Naive B cell (primary cell): ENCODE results near the gene LAMA5. TPM values are rescaled to one million over a fixed set of nuclear protein-coding genes. Genes with fewer than 3 reads are reported as not detected.
A peak's percentile ranks its signal among the peaks of the same experiment; 100 is the strongest.

Experiments used
- ATAC-seq, 2 donors: fragments of 150-1000 bp; cut with Tn5 transposase; 2 replicates each; pipeline ENCODE4 v1.10.0; 2021; ENCODE audit warnings: low read depth in 2 of 2, mild to moderate bottlenecking in 2 of 2, moderate library complexity in 2 of 2
- DNase-seq: peaks from one replicate; pipeline ENCODE4 v3.0.0; 2022
- H3K27ac Mint-ChIP-seq, 6 donors: one replicate each; pipeline ENCODE4 v1.8.0; 2020 to 2022; ENCODE audit warnings: mild to moderate bottlenecking in 6 of 6, mixed read lengths in 6 of 6, moderate library complexity in 5 of 6, inconsistent platforms in 2 of 6
- H3K27me3 Mint-ChIP-seq, 3 donors: one replicate each; pipeline ENCODE4 v1.8.0; 2021 to 2022; ENCODE audit warnings: mixed read lengths in 3 of 3, mild to moderate bottlenecking in 1 of 3
- H3K36me3 Mint-ChIP-seq, 2 donors: one replicate each; pipeline ENCODE4 v1.8.0; 2020 to 2022; ENCODE audit warnings: mixed read lengths in 2 of 2, inconsistent platforms in 1 of 2, mild to moderate bottlenecking in 1 of 2
- H3K4me1 Mint-ChIP-seq, 3 donors: one replicate each; pipeline ENCODE4 v1.8.0; 2020 to 2022; ENCODE audit warnings: mixed read lengths in 3 of 3, inconsistent platforms in 1 of 3, mild to moderate bottlenecking in 1 of 3, moderate library complexity in 1 of 3
- H3K4me3 Mint-ChIP-seq, 8 donors: one replicate each; pipeline ENCODE4 v1.8.0; 2020 to 2022; ENCODE audit warnings: mild to moderate bottlenecking in 8 of 8, mixed read lengths in 8 of 8, moderate library complexity in 8 of 8, inconsistent platforms in 2 of 8
- H3K9me3 Mint-ChIP-seq, 7 donors: one replicate each; pipeline ENCODE4 v1.8.0; 2020 to 2022; ENCODE audit warnings: mixed read lengths in 7 of 7, mild to moderate bottlenecking in 5 of 7, inconsistent platforms in 2 of 7, moderate library complexity in 1 of 7
- polyA plus RNA-seq, 6 donors: library from polyadenylated mRNA; unstranded; fragments of 300-500 nt; fragmentation: Illumina TruSeq; gene quantifications; one replicate each; pipeline ENCODE4 v1.2.3, GENCODE V29; 2021; ENCODE audit warnings: low read depth in 6 of 6

Gene LAMA5
- polyA plus RNA-seq, 6 donors from 2014 or later: 0.50 to 11.9 (median 6.1) TPM

GRCh38 chr20:62307226-62308101, 59.6 kb downstream of the LAMA5 start:
- Mint-ChIP-seq H3K27ac (peak overlapping the region in 1 of 6 donors; percentile 77), H3K4me1 (peaks cover 11 to 21% (median 20%) of the 10 kb centered on the region in 3 donors), H3K27me3 (no peaks in the 10 kb centered on the region), H3K4me3 (peak overlapping the region in 1 of 8 donors; percentile 30), H3K36me3 (no peaks in the 10 kb centered on the region), H3K9me3 (no peaks in the 10 kb centered on the region)
- no peak for DNase-seq
- no peak for ATAC-seq

DNA sequence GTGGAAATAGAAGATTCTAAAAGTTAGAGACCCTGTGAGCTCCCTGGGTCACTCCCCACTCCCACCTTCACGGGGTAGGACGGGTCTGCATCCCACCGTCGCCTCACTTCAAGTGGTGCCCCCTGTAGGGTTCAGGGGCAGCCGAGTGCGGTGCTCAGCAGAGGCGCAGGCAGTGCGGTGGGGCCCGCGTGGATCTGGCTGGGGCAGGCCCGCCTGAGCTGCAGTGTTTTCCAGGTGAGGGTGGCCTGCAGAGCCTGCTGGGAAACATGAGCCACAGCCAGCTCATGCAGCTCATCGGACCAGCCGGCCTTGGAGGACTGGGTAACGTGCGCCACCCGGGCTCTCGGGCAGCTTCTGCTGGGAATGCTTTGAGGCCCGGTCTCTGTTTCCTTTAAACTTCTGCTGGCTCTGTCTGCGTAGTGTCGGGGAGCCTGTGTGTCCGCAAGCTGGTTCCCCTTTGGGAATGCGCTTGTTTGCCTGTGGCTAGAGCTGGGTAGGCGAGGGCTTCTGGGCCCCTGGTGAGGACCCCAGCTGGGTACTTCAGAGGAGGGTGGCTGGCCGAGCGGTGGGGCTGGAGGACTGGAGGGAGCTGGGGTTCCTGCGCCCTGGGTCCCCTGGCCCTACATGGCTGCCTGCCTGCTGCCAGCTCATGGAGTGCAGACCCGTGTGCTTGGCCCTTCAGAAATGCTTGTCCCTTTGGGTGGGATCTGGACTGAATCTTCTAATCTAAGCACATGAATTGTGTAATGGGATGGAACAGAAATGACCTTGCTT, 60.5 kb downstream of the LAMA5 start:
- Mint-ChIP-seq H3K4me1 (peaks cover 18 to 29% (median 25%) of the 10 kb centered on the region in 3 donors), H3K4me3 (peak overlapping the region in 2 of 8 donors; percentile 28 to 89), H3K27ac (peak overlapping the region in 1 of 6 donors; percentile 33), H3K36me3 (no peaks in the 10 kb centered on the region), H3K9me3 (no peaks in the 10 kb centered on the region), H3K27me3 (no peaks in the 10 kb centered on the region)
- no peak for DNase-seq
- ATAC-seq: no peak

DNA sequence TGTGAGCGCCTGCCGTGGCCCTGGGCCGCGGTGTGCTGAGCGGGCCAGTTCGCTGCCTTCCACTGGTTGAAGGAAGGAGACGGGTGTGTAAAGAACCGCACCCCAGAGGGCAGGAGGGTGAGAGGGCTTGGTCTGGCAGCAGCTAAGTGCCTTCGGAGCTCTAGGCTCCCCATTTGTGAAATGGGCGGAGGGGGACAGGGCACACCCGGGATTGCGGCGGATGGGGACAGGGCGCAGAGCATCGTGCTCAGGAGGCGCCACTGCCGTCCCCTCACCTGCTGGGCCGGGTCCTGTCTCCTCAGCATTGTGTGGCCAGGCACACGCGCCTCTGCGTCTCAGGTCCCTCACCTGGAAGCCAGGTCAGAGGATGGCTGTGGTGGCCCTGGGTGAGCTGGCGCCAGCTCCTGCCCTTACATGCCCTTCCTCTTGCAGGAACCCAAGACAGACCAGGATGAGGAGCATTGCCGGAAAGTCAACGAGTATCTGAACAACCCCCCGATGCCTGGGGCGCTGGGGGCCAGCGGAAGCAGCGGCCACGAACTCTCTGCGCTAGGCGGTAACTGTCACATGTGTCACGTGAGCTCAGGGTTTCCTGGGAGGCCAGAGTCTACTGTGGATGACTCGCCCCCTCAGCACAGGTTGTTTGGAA, 61.2 kb downstream of the LAMA5 start:
- peak overlapping the region in 1 of 6 donors; percentile 80 for H3K27ac Mint-ChIP-seq
- H3K4me1 Mint-ChIP-seq: peaks cover 22 to 36% (median 25%) of the 10 kb centered on the region in 3 donors
- ATAC-seq (no peak), DNase-seq (no peak)
- H3K4me3 Mint-ChIP-seq: peak overlapping the region in 4 of 8 donors; percentile 28 to 93 (median 90)
- no peaks in the 10 kb centered on the region for H3K36me3 Mint-ChIP-seq
- H3K27me3 Mint-ChIP-seq: no peaks in the 10 kb centered on the region
- H3K9me3 Mint-ChIP-seq: no peaks in the 10 kb centered on the region

DNA sequence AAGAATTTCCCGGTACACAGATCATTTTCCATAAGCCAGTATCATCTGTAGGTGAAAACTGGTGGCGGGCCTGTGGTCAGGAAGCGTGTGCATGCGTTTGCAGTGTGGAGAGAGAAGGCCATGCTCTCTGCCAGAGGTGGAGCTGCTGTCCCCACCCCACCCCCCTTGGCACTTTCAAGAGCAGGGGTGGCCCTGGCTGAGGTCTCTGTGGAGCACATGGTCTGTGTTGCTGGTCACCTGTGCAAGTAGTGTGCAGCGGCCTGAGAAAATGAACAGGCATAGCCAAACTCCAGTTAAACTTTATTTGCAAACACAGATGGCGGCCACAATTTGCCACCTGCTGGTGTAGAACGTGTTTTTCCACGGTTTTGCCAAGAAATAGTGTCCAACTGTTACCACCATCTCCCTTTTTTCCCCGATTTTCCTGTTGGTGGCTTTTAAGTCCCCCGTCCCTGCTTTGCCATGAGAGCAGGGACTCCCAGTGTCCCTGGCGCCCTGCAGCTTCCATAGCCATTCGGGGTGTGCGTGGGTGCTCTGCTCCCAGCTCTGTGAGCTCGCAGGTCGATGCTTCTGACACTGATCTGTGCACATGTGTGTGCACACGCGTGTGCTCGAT, 61.9 kb downstream of the LAMA5 start:
- no peaks in the 10 kb centered on the region for H3K9me3 Mint-ChIP-seq
- peak overlapping the region in 1 of 6 donors; percentile 80 for H3K27ac Mint-ChIP-seq
- peak overlapping the region; percentile 22 to 93 (median 88) for H3K4me3 Mint-ChIP-seq
- H3K36me3 Mint-ChIP-seq: no peaks in the 10 kb centered on the region
- no peaks in the 10 kb centered on the region for H3K27me3 Mint-ChIP-seq
- ATAC-seq: no peak
- H3K4me1 Mint-ChIP-seq: peaks cover 22 to 36% (median 25%) of the 10 kb centered on the region in 3 donors
- no peak for DNase-seq

DNA sequence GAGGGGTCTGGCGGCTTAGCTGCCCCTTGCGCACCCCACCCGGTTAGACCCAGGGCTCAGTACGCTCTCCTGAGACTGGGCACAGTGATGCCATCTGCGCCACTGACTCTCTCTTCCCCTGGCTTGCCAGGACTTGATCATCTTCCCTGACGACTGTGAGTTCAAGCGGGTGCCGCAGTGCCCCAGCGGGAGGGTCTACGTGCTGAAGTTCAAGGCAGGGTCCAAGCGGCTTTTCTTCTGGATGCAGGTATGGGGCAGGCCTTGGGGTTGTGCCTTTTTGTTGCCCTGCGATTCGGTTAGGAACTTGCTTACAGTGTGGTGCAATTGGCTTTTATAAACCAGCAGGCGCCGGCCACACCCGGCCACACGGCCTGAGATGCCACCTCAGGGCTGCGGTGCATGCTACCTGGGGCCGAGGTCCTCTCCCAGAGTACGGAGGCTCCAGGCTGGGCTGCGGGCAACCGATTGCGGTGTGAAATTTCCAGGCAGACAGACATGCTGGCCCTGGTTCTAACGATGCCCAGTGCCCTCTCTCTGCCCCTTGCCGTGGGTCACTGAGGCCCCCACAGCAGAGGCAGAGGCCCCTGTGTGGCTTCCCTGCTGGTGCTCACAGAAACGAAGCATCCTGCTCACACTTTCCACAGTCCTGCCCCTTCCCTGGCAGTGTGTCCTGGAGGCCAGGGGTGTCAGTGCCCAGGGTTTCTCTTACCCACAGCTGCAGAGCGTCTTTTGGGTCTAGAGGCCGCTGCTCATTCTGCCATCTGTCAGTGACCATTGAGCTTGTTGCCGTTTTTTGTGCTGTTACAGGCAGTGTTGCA, 62.6 kb downstream of the LAMA5 start:
- no peaks in the 10 kb centered on the region for H3K27me3 Mint-ChIP-seq

GRCh38 chr20:62303340-62304226, 63.5 kb downstream of the LAMA5 start:
- Mint-ChIP-seq H3K4me1 (peaks cover 22 to 36% (median 25%) of the 10 kb centered on the region in 3 donors), H3K27me3 (no peaks in the 10 kb centered on the region), H3K27ac (peak overlapping the region in 4 of 6 donors; percentile 67 to 91 (median 72)), H3K9me3 (no peaks in the 10 kb centered on the region), H3K4me3 (peak overlapping the region; percentile 82 to 93 (median 90)), H3K36me3 (no peaks in the 10 kb centered on the region)
- DNase-seq (no peak), ATAC-seq (peak in 1 of 2 donors; percentile 4)

More for the DNA sequence above, 62.6 kb downstream of the LAMA5 start:
- ATAC-seq: no peak
- peaks cover 22 to 36% (median 25%) of the 10 kb centered on the region in 3 donors for H3K4me1 Mint-ChIP-seq
- DNase-seq: no peak
- peak overlapping the region; percentile 82 to 93 (median 90) for H3K4me3 Mint-ChIP-seq
- H3K36me3 Mint-ChIP-seq: no peaks in the 10 kb centered on the region
- no peaks in the 10 kb centered on the region for H3K9me3 Mint-ChIP-seq
- peak overlapping the region in 4 of 6 donors; percentile 37 to 84 (median 72) for H3K27ac Mint-ChIP-seq

- no peaks in the 10 kb centered on the region for H3K36me3 Mint-ChIP-seq
- H3K4me1 Mint-ChIP-seq: peaks cover 22 to 36% (median 25%) of the 10 kb centered on the region in 3 donors
- peak overlapping the region in 5 of 6 donors; percentile 79 to 98 (median 92) for H3K27ac Mint-ChIP-seq
- peak overlapping the region; percentile 84 to 98 (median 94) for H3K4me3 Mint-ChIP-seq
- ATAC-seq: no peak
- no peaks in the 10 kb centered on the region for H3K9me3 Mint-ChIP-seq
- H3K27me3 Mint-ChIP-seq: no peaks in the 10 kb centered on the region
- no peak for DNase-seq
Measured at GRCh38 chr20:62303062-62303339, 64.1 kb downstream of the LAMA5 start.

- ATAC-seq (peak; percentile 87 to 88), DNase-seq (peak; percentile 99)
- Mint-ChIP-seq H3K27me3 (no peaks in the 10 kb centered on the region), H3K4me1 (peaks cover 22 to 36% (median 25%) of the 10 kb centered on the region in 3 donors), H3K36me3 (no peaks in the 10 kb centered on the region), H3K9me3 (no peaks in the 10 kb centered on the region), H3K27ac (peak within 1 kb of the TSS; percentile 91 to 98 (median 97)), H3K4me3 (peak within 1 kb of the TSS; percentile 89 to 98 (median 94))
Measured at GRCh38 chr20:62302341-62303061, 64.6 kb downstream of the LAMA5 start, which contains the start of gene ADRM1. Gene ADRM1 (plus strand): TSS chr20:62302997. CDS start chr20:62303569, 572 bp downstream.

DNA sequence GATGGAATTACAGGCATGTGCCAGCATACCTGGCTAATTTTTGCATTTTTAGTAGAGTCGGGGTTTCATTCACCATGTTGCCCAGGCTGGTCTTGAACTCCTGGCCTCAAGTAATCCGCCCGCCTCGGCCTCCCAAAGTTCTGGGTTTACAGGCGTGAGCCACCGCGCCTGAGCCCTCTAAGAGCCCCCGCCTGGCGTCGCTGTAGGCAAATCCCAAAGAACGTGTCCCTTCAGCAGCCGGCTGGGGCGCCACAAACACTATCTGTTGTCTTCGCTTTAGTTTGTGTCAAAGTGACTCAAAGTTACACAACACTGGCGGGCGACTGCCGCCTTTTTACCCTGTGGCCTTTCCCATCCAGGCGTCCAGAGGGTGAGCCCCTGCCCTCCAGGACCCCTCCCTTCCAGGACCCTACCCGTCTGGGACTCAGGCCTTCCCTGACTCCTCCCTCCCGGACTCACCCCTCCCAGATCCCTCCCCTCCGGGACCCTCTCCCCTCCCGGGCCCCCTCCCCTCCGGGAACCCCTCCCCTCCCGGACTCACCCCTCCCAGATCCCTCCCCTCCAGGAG, 65.3 kb downstream of the LAMA5 start:
- Mint-ChIP-seq H3K27me3 (no peaks in the 10 kb centered on the region), H3K4me1 (peaks cover 22 to 36% (median 25%) of the 10 kb centered on the region in 3 donors), H3K9me3 (no peaks in the 10 kb centered on the region), H3K36me3 (no peaks in the 10 kb centered on the region), H3K4me3 (peak overlapping the region; percentile 84 to 98 (median 94)), H3K27ac (peak overlapping the region; percentile 91 to 98 (median 97))
- DNase-seq (peak; percentile 82), ATAC-seq (peak; percentile 52 to 55)

- Mint-ChIP-seq H3K4me3 (peak overlapping the region in 3 of 8 donors; percentile 49 to 91 (median 59)), H3K36me3 (no peaks in the 10 kb centered on the region), H3K9me3 (no peaks in the 10 kb centered on the region), H3K27me3 (no peaks in the 10 kb centered on the region), H3K4me1 (peaks cover 22 to 36% (median 25%) of the 10 kb centered on the region in 3 donors), H3K27ac (peak overlapping the region in 1 of 6 donors; percentile 91)
- DNase-seq: no peak
- no peak for ATAC-seq
Measured at GRCh38 chr20:62301111-62301668, 65.9 kb downstream of the LAMA5 start.
